GM13977 (cell line): ENCODE measurements around the gene LATS1.

Source experiments
- DNase-seq: peaks from one replicate; pipeline ENCODE4 v3.0.0; 2012; ENCODE audit warnings: low spot score
- CTCF ChIP-seq: IDR thresholded peaks from 2 replicates; pipeline ENCODE4 v1.5.1; 2012; ENCODE audit warnings: mild to moderate bottlenecking, control low read depth; ENCODE audit not compliant: insufficient read depth; ENCODE audit errors: extremely low read depth, missing control alignments
- in situ Hi-C: fragments of 300-500 bp; cut with MboI; formaldehyde crosslinking; loops from one replicate; pipeline ENCODE4 v1.12.0; 2022; ENCODE audit warnings: low sequenced_read_pairs, low pct_unique_long_range_greater_than_20kb, mixed read lengths, inconsistent platforms; ENCODE audit not compliant: unreplicated experiment

LATS1 gene

GRCh38 chr6:149628875-149629510 lies 88.9 kb downstream of the LATS1 start:
- in situ Hi-C loops: no loop called here
- DNase-seq: peak; percentile 33
- peak; percentile 21 for TF ChIP-seq CTCF

GRCh38 chr6:149627672-149628071 lies 90.2 kb downstream of the LATS1 start:
- DNase-seq: no peak
- in situ Hi-C loops: no loop called here
- TF ChIP-seq CTCF: no peak

GRCh38 chr6:149615805-149616204 lies 102.1 kb downstream of the LATS1 start:
- TF ChIP-seq CTCF: no peak
- in situ Hi-C loops: no loop called here
- DNase-seq: no peak

- no peak for DNase-seq
- in situ Hi-C loops: no loop called here
- TF ChIP-seq CTCF: no peak
Observed at GRCh38 chr6:149614337-149614736, 103.6 kb downstream of the LATS1 start.

GRCh38 chr6:149608381-149608982 lies 109.4 kb downstream of the LATS1 start:
- DNase-seq: no peak
- in situ Hi-C loops: no loop called here
- no peak for TF ChIP-seq CTCF
